Tibial nerve (tissue), 4 donors: ENCODE measurements around the gene SPRYD3. TPM values are rescaled to one million over a fixed set of nuclear protein-coding genes. Genes with fewer than 3 reads are reported as not detected.
"Not testable (repeated sequence)": the region's sequence is repeated elsewhere in the genome, so short reads cannot be mapped to it uniquely, and the experiment has no call there.

Experiments
- DNase-seq, 2 donors: peaks; one replicate each; pipeline ENCODE4 v3.0.0-alpha.2; 2019; ENCODE audit warnings: low spot score in 2 of 2
- H3K27ac ChIP-seq, 4 donors: fragments of 200-600 bp; sonication (generic) in 3 of 4; one replicate each; pipeline ENCODE4 v1.5.1; 2017 to 2019; ENCODE audit warnings: mild to moderate bottlenecking in 1 of 4
- H3K27me3 ChIP-seq, 2 donors: fragments of 200-600 bp; sonication (generic) in 1 of 2; one replicate each; pipeline versions ENCODE4 v1.5.1 to v1.6.0; 2017 to 2019
- H3K36me3 ChIP-seq, 3 donors: fragments of 200-600 bp; sonication (generic); one replicate each; pipeline ENCODE4 v1.5.1; 2018 to 2019
- H3K4me1 ChIP-seq, 4 donors: fragments of 200-600 bp; sonication (generic) in 3 of 4; one replicate each; pipeline ENCODE4 v1.5.1; 2017 to 2019
- H3K4me3 ChIP-seq, 4 donors: fragments of 200-600 bp; sonication (generic) in 3 of 4; one replicate each; pipeline ENCODE4 v1.5.1; 2017 to 2019; ENCODE audit warnings: mild to moderate bottlenecking in 1 of 4, moderate library complexity in 1 of 4
- H3K9me3 ChIP-seq, 4 donors: fragments of 200-600 bp; sonication (generic) in 3 of 4; one replicate each; pipeline ENCODE4 v1.5.1; 2017 to 2019
- EP300 ChIP-seq, 2 donors: sonication (generic); formaldehyde crosslinking; IDR thresholded peaks; one replicate each; pipeline ENCODE4 v1.6.1; 2017; ENCODE audit warnings: antibody characterized with exemption in 2 of 2, mild to moderate bottlenecking in 1 of 2
- POLR2A ChIP-seq, 2 donors: fragments of 450-650 bp; IDR thresholded peaks; one replicate each; pipeline ENCODE4 v1.6.1; 2017; ENCODE audit warnings: antibody characterized with exemption in 2 of 2, mild to moderate bottlenecking in 2 of 2, moderate library complexity in 2 of 2
- WGBS, 2 donors: methylation state at CpG; one replicate each; pipeline ENCODE4 v1.1.5; 2018; 5-methylcytosine and 5-hydroxymethylcytosine counted together
- total RNA-seq, 4 donors: library from RNA; depleted of rRNA; stranded (reverse); fragments of >200 nt; gene quantifications; one replicate each; pipeline ENCODE4 v1.1.0, GENCODE V29; 2016
- TF ChIP-seq, protein P1 (sequence below), 5 experiments: fragments of 200-600 bp in 3 of 5; fragments of 450-650 bp in 2 of 5; sonication (generic) in 3 of 5; IDR thresholded peaks; one replicate each; pipeline ENCODE4 v1.5.1; 2016 to 2019; ENCODE audit warnings: antibody characterized with exemption in 5 of 5, mild to moderate bottlenecking in 3 of 5, moderate library complexity in 2 of 5

The SPRYD3 gene
- total RNA-seq, 4 donors from 2014 or later: 51.8 to 57.0 (median 54.3) TPM

DNA sequence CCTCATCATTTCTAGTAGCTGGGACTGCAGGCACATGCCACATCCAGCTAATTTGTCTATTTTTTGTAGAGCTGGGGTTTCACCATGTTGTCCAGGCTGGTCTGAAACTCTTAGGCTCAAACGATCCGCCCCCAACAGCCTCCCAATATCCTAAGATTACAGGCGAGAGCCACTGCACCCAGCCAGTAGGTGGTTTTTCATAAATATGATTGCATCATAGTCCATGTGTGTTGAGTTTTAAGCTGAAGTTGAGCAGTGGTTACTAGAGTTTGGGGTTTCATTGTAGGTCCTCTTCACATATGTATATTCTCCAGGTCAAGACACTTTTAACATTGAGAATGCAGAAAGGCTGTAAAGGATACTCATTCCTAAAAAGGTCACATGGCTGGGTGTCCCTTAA lies 42.4 kb downstream of the SPRYD3 start:
- peak overlapping the region in 1 of 4 donors; percentile 10 for H3K27ac ChIP-seq

GRCh38 chr12:53034459-53034858 lies 44.7 kb downstream of the SPRYD3 start:
- 77 to 79% methylated on average over 8 of the region's 8 CpGs for whole genome bisulfite sequencing, 2 donors
- no peaks in the 10 kb centered on the region for H3K9me3 ChIP-seq
- peak overlapping the region in 1 of 4 donors; percentile 13 for H3K27ac ChIP-seq
- TF ChIP-seq EP300 (IDR thresholded peaks at IDR 0.05) (no peak), POLR2A (IDR thresholded peaks at IDR 0.05) (no peak)
- H3K4me1 ChIP-seq: peaks cover 0 to 24% (median 2%) of the 10 kb centered on the region in 4 donors
- no peak for DNase-seq
- H3K36me3 ChIP-seq: peaks cover 6 to 89% (median 48%) of the 10 kb centered on the region in 3 donors
- no peak overlapping the region for H3K4me3 ChIP-seq
- no peaks in the 10 kb centered on the region for H3K27me3 ChIP-seq

More for the DNA sequence above, 42.4 kb downstream of the SPRYD3 start:
- TF ChIP-seq, protein P1, sequence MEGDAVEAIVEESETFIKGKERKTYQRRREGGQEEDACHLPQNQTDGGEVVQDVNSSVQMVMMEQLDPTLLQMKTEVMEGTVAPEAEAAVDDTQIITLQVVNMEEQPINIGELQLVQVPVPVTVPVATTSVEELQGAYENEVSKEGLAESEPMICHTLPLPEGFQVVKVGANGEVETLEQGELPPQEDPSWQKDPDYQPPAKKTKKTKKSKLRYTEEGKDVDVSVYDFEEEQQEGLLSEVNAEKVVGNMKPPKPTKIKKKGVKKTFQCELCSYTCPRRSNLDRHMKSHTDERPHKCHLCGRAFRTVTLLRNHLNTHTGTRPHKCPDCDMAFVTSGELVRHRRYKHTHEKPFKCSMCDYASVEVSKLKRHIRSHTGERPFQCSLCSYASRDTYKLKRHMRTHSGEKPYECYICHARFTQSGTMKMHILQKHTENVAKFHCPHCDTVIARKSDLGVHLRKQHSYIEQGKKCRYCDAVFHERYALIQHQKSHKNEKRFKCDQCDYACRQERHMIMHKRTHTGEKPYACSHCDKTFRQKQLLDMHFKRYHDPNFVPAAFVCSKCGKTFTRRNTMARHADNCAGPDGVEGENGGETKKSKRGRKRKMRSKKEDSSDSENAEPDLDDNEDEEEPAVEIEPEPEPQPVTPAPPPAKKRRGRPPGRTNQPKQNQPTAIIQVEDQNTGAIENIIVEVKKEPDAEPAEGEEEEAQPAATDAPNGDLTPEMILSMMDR (IDR thresholded peaks at IDR 0.05): no peak
- 91 to 96% methylated on average over 3 of the region's 3 CpGs for WGBS, 2 donors
- Histone ChIP-seq H3K27me3 (no peaks in the 10 kb centered on the region), H3K4me3 (no peak overlapping the region), H3K4me1 (peaks cover 0 to 28% (median 2%) of the 10 kb centered on the region in 4 donors), H3K36me3 (peaks cover 6 to 79% (median 36%) of the 10 kb centered on the region in 3 donors), H3K9me3 (no peaks in the 10 kb centered on the region)
- DNase-seq: no peak

- not testable (repeated sequence) for DNase-seq, H3K9me3 ChIP-seq, H3K4me3 ChIP-seq, H3K27me3 ChIP-seq
- Histone ChIP-seq H3K36me3 (peaks cover 6 to 90% (median 50%) of the 10 kb centered on the region in 3 donors), H3K4me1 (peaks cover 0 to 18% (median 2%) of the 10 kb centered on the region in 4 donors), H3K27ac (peak overlapping the region in 1 of 4 donors; percentile 13)
- 57 to 58% methylated on average over 10 of the region's 10 CpGs for WGBS, 2 donors
Observed at GRCh38 chr12:53033832-53034231, 45.4 kb downstream of the SPRYD3 start.

- TF ChIP-seq, protein P1 (IDR thresholded peaks at IDR 0.05): no peak
- no peak for TF ChIP-seq POLR2A (IDR thresholded peaks at IDR 0.05)
- no peak for TF ChIP-seq EP300 (IDR thresholded peaks at IDR 0.05)
- no peak overlapping the region for H3K27ac ChIP-seq
- H3K4me3 ChIP-seq: no peak overlapping the region
- H3K27me3 ChIP-seq: no peaks in the 10 kb centered on the region
- H3K4me1 ChIP-seq: peaks cover 0 to 7% (median 0%) of the 10 kb centered on the region in 4 donors
- DNase-seq: no peak
- H3K9me3 ChIP-seq: no peaks in the 10 kb centered on the region
- 89% methylated on average over 3 of the region's 3 CpGs for WGBS, 2 donors
- H3K36me3 ChIP-seq: peaks cover 6 to 92% (median 55%) of the 10 kb centered on the region in 3 donors
Observed at GRCh38 chr12:53031616-53032015, 47.6 kb downstream of the SPRYD3 start.

GRCh38 chr12:53027014-53027413 lies 52.2 kb downstream of the SPRYD3 start:
- H3K4me1 ChIP-seq, H3K9me3 ChIP-seq, DNase-seq, H3K27me3 ChIP-seq, H3K27ac ChIP-seq, H3K4me3 ChIP-seq: not testable (repeated sequence)
- 85 to 89% methylated on average over 8 to 13 of the region's 13 CpGs for WGBS, 2 donors
- H3K36me3 ChIP-seq: peaks cover 4 to 94% (median 46%) of the 10 kb centered on the region in 3 donors

GRCh38 chr12:53025250-53025649 lies 53.9 kb downstream of the SPRYD3 start:
- TF ChIP-seq EP300 (IDR thresholded peaks at IDR 0.05): no peak
- TF ChIP-seq POLR2A (IDR thresholded peaks at IDR 0.05): no peak
- TF ChIP-seq, protein P1 (IDR thresholded peaks at IDR 0.05): no peak
- no peak for DNase-seq
- H3K9me3 ChIP-seq: no peaks in the 10 kb centered on the region
- 86 to 89% methylated on average over 3 of the region's 3 CpGs for WGBS, 2 donors
- no peaks in the 10 kb centered on the region for H3K4me1 ChIP-seq
- peaks cover 4 to 95% (median 34%) of the 10 kb centered on the region in 3 donors for H3K36me3 ChIP-seq
- H3K4me3 ChIP-seq: no peak overlapping the region
- no peaks in the 10 kb centered on the region for H3K27me3 ChIP-seq
- H3K27ac ChIP-seq: no peak overlapping the region

DNA sequence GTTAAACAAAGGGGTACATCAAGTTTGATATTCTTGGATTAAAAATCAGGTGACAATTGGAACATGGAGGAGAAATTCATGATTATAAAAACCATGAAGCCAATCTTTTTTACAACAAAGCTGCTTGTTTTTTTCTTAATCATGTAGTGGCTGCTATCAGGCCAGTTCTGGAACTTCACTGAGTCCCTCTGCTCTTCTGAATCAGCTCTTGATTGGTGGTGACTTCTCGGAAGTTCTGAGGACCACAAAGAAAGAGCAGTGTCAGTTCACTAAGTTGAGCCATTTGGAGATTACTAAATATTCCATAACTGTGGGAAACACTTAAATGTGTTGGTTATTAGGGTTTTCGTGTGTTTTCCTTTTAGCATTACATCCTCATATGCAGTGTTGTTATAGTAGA lies 64.5 kb downstream of the SPRYD3 start:
- H3K36me3 ChIP-seq: peaks cover 0 to 53% (median 13%) of the 10 kb centered on the region in 3 donors
- H3K9me3 ChIP-seq: no peaks in the 10 kb centered on the region
- H3K4me3 ChIP-seq: no peak overlapping the region
- TF ChIP-seq POLR2A (IDR thresholded peaks at IDR 0.05): no peak
- no peak for TF ChIP-seq EP300 (IDR thresholded peaks at IDR 0.05)
- TF ChIP-seq, protein P1 (IDR thresholded peaks at IDR 0.05): no peak
- DNase-seq: no peak
- peaks cover 0 to 39% (median 9%) of the 10 kb centered on the region in 4 donors for H3K4me1 ChIP-seq
- H3K27ac ChIP-seq: no peak overlapping the region
- H3K27me3 ChIP-seq: no peaks in the 10 kb centered on the region
- 81 to 82% methylated on average over 2 of the region's 2 CpGs for WGBS, 2 donors
